ENCODE measurements around the gene STUB1.

Gene STUB1

GRCh38 chr16:721765-722540 lies 41.7 kb downstream of the STUB1 start:
- no peaks in the 10 kb centered on the region for H3K9me3 ChIP-seq (ENCODE audit: insufficient read depth, low read depth, low read length)
- no peak overlapping the region for H3K27ac ChIP-seq (ENCODE audit: low read length)
- no peak overlapping the region for H3K9ac ChIP-seq (ENCODE audit: low read depth, low read length)
- H3K4me3 ChIP-seq (ENCODE audit: low read length): no peak overlapping the region; the same call in 1 of the 2 replicates
- H3K4me1 ChIP-seq (ENCODE audit: insufficient read depth, low read length): no peaks in the 10 kb centered on the region
- no peaks in the 10 kb centered on the region for H3K36me3 ChIP-seq (ENCODE audit: insufficient read depth, low read depth, low read length)
- peaks cover 44% of the 10 kb centered on the region for H3K27me3 ChIP-seq (ENCODE audit: insufficient read depth, low read length)

DNA sequence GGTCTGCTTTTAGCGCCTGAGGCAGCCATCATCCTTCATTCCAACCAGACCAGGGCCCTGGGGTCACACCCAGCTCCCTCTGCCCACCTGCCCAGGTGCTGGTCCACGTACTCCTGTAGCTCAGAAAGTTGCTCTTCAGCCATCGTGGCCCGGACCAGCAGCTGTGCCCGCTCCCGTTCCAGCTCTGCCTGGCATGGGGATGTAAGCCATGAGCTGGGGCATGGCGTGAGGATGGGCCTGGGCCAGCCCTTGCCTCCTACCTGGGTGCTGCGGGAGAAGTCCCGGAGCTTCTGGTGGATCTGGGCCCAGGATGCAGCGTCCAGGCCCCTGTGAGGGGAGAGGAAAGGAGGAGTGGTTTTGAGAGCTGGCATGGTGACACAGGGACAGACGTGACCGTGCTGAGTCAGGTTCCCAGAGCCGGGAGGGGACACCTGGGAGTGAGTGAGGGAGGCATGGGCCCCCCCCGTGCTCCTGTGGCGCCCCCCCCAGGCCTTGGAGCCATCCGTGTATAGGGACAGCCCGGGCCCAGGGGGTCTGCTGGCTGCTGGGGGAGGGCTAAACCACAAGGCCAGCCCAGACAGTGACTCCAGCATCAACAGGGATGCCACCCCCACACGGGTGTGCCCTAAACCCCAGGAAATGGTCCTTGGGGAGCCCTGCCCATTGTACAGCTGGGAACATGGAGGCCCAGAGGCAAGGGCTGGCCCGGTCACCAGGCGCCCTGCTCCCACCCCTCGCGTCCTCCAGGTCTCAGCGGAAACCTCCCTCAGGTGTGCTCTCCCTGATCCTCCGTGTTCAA lies 42.8 kb downstream of the STUB1 start:
- Histone ChIP-seq H3K36me3 (ENCODE audit: insufficient read depth, low read depth, low read length) (no peaks in the 10 kb centered on the region), H3K27ac (ENCODE audit: low read length) (no peak overlapping the region), H3K9ac (ENCODE audit: low read depth, low read length) (no peak overlapping the region), H3K4me1 (ENCODE audit: insufficient read depth, low read length) (no peaks in the 10 kb centered on the region), H3K9me3 (ENCODE audit: insufficient read depth, low read depth, low read length) (no peaks in the 10 kb centered on the region), H3K27me3 (ENCODE audit: insufficient read depth, low read length) (peaks cover 42% of the 10 kb centered on the region), H3K4me3 (ENCODE audit: low read length) (no peak overlapping the region)

GRCh38 chr16:723695-724094 lies 43.5 kb downstream of the STUB1 start:
- no peaks in the 10 kb centered on the region for H3K4me1 ChIP-seq (ENCODE audit: insufficient read depth, low read length)
- no peak overlapping the region for H3K27ac ChIP-seq (ENCODE audit: low read length)
- H3K9ac ChIP-seq (ENCODE audit: low read depth, low read length): no peak overlapping the region
- peaks cover 35% of the 10 kb centered on the region for H3K27me3 ChIP-seq (ENCODE audit: insufficient read depth, low read length)
- no peaks in the 10 kb centered on the region for H3K9me3 ChIP-seq (ENCODE audit: insufficient read depth, low read depth, low read length)
- no peaks in the 10 kb centered on the region for H3K36me3 ChIP-seq (ENCODE audit: insufficient read depth, low read depth, low read length)
- H3K4me3 ChIP-seq (ENCODE audit: low read length): no peak overlapping the region

- Histone ChIP-seq H3K27ac (ENCODE audit: low read length) (no peak overlapping the region), H3K9me3 (ENCODE audit: insufficient read depth, low read depth, low read length) (no peaks in the 10 kb centered on the region), H3K4me1 (ENCODE audit: insufficient read depth, low read length) (no peaks in the 10 kb centered on the region), H3K27me3 (ENCODE audit: insufficient read depth, low read length) (peaks cover 28% of the 10 kb centered on the region), H3K4me3 (ENCODE audit: low read length) (no peak overlapping the region), H3K36me3 (ENCODE audit: insufficient read depth, low read depth, low read length) (no peaks in the 10 kb centered on the region), H3K9ac (ENCODE audit: low read depth, low read length) (no peak overlapping the region)
Observed at GRCh38 chr16:724188-725040, 44.2 kb downstream of the STUB1 start.

DNA sequence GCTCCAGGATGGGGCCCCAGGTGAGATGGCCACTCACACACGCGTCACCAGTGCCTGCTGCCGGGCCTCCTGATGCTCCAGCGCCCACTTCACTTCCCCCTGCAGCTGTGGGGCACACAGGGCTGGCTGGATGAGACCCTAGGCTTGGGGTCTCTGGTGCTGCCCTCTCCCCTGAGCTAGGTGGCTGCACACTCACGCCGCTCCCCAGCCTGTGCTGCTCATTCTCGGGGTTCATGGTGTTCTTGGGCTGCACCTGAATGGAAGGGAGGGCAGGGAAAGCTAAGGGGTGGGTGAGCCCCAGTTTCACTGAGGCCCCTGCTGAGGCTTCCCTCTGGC lies 44.8 kb downstream of the STUB1 start:
- H3K9me3 ChIP-seq (ENCODE audit: insufficient read depth, low read depth, low read length): no peaks in the 10 kb centered on the region
- no peaks in the 10 kb centered on the region for H3K36me3 ChIP-seq (ENCODE audit: insufficient read depth, low read depth, low read length)
- no peak overlapping the region for H3K9ac ChIP-seq (ENCODE audit: low read depth, low read length)
- peaks cover 25% of the 10 kb centered on the region for H3K27me3 ChIP-seq (ENCODE audit: insufficient read depth, low read length)
- no peaks in the 10 kb centered on the region for H3K4me1 ChIP-seq (ENCODE audit: insufficient read depth, low read length)
- no peak overlapping the region for H3K27ac ChIP-seq (ENCODE audit: low read length)
- H3K4me3 ChIP-seq (ENCODE audit: low read length): no peak overlapping the region

DNA sequence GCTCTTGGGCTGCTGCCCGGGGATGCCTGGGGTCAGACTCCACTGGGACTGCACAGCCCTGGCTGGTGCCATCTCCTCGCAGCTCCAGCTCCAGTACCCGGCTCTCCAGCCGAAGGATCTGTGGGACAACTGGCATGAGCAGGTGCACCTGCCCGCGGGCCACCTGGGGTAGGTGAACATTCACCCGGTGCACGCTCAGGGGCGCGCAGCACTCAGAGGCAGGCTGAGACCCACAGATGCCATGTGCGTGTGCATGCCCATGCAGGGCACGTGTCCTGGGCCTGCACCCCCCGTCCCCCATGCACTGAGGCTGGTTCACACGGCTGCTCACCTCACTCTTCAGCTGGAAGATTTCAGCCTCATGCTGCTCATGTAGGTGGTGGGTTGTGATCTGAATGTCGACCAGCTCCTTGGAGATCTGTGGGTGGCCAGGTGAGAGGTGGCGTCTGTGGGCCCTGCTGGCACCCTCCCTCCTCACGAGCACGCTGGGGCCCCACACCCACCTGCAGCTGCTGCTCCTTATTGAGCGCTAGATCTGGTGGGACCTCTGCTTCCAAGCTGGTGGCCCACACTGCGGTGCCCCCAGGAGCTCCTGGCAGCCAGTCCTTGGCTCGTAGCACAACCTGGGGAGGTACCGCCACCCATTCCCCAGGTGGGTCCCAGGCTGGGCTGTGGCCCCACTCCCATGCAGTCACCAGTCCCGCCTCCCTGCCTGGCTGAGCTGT lies 45.4 kb downstream of the STUB1 start:
- no peaks in the 10 kb centered on the region for H3K4me1 ChIP-seq (ENCODE audit: insufficient read depth, low read length)

GRCh38 chr16:726188-726437 lies 45.9 kb downstream of the STUB1 start:
- Histone ChIP-seq H3K4me3 (ENCODE audit: low read length) (peak overlapping the region; percentile 60; the same call in 1 of the 2 replicates), H3K27ac (ENCODE audit: low read length) (no peak overlapping the region)

More for the DNA sequence above, 45.4 kb downstream of the STUB1 start:
- H3K4me3 ChIP-seq (ENCODE audit: low read length): no peak overlapping the region
- H3K9me3 ChIP-seq (ENCODE audit: insufficient read depth, low read depth, low read length): no peaks in the 10 kb centered on the region
- H3K36me3 ChIP-seq (ENCODE audit: insufficient read depth, low read depth, low read length): no peaks in the 10 kb centered on the region
- H3K9ac ChIP-seq (ENCODE audit: low read depth, low read length): no peak overlapping the region
- H3K27me3 ChIP-seq (ENCODE audit: insufficient read depth, low read length): peaks cover 25% of the 10 kb centered on the region
- H3K27ac ChIP-seq (ENCODE audit: low read length): no peak overlapping the region

DNA sequence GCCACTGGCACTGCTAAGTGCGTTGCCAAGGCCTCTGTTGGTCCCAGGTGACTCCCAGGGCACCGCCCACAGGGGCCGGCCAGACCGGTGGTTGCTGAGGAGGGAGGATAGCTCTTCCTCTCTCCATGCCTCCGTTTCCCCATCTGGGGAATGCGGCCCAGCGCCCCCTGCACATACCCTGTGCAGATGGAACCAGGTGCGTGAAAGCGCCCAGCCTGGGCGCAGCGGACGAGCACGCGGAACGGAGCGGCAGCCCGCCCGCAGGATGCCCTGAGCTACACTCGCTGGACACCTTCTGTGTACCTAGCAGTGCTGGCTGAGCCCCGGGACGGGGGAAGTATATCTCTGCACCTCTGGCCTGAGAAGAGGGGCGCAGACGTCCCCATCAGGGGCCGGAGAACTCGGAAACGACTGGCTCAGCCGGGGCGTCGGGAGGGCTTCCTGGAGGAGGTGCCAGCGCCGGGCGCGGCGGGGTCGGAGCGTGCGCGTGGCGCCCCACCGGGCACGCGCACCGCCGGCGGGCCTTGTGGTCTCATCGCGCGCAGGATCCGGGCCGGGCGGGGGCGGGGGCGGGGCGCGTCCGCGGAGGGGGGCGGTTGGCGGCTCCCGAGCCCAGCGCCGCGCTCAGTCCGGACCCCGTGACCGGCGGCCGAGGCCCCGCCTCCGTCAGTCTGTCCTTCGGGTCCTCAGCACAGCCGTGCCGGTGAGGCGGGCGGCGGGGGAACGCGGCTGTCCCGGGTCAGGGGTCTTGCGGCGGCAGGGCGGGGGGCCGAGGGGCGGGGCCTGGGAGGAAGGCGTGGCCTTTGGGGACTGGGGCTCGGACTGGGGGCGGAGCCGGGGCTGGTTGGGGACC lies 46.5 kb downstream of the STUB1 start, which contains the start of the genes CCDC78 and HAGHL:
Gene CCDC78 (minus strand): TSS at position 6 of the 853 bp plus-strand sequence. CDS start 76 bp downstream, outside the sequence.
Gene HAGHL (plus strand): TSS at position 669 of the 853 bp plus-strand sequence. CDS start 404 bp downstream, outside the sequence.
- peaks cover 25% of the 10 kb centered on the region for H3K27me3 ChIP-seq (ENCODE audit: insufficient read depth, low read length)
- H3K4me1 ChIP-seq (ENCODE audit: insufficient read depth, low read length): no peaks in the 10 kb centered on the region
- peak within 1 kb of the TSS; percentile 62 for H3K4me3 ChIP-seq (ENCODE audit: low read length)
- H3K36me3 ChIP-seq (ENCODE audit: insufficient read depth, low read depth, low read length): no peaks in the 10 kb centered on the region
- no peaks in the 10 kb centered on the region for H3K9me3 ChIP-seq (ENCODE audit: insufficient read depth, low read depth, low read length)
- H3K9ac ChIP-seq (ENCODE audit: low read depth, low read length): peak within 1 kb of the TSS; percentile 15; the same call in 1 of the 2 replicates
- no peak within 1 kb of the TSS for H3K27ac ChIP-seq (ENCODE audit: low read length)

More at GRCh38 chr16:726188-726437, 45.9 kb downstream of the STUB1 start:
- Histone ChIP-seq H3K9me3 (ENCODE audit: insufficient read depth, low read depth, low read length) (no peaks in the 10 kb centered on the region), H3K9ac (ENCODE audit: low read depth, low read length) (no peak overlapping the region), H3K27me3 (ENCODE audit: insufficient read depth, low read length) (peaks cover 25% of the 10 kb centered on the region), H3K36me3 (ENCODE audit: insufficient read depth, low read depth, low read length) (no peaks in the 10 kb centered on the region), H3K4me1 (ENCODE audit: insufficient read depth, low read length) (no peaks in the 10 kb centered on the region)

- Histone ChIP-seq H3K36me3 (ENCODE audit: insufficient read depth, low read depth, low read length) (no peaks in the 10 kb centered on the region; the same call in 1 of the 2 replicates), H3K27me3 (ENCODE audit: insufficient read depth, low read length) (peaks cover 25% of the 10 kb centered on the region), H3K9me3 (ENCODE audit: insufficient read depth, low read depth, low read length) (no peaks in the 10 kb centered on the region), H3K4me3 (ENCODE audit: low read length) (peak overlapping the region; percentile 62), H3K9ac (ENCODE audit: low read depth, low read length) (peak overlapping the region; percentile 15; the same call in 1 of the 2 replicates), H3K27ac (ENCODE audit: low read length) (no peak overlapping the region), H3K4me1 (ENCODE audit: insufficient read depth, low read length) (no peaks in the 10 kb centered on the region)
Observed at GRCh38 chr16:727291-727977, 47.2 kb downstream of the STUB1 start.

All from iPS-20b (cell line).